H9 (cell line): ENCODE data around the gene LMX1B. TPM values are rescaled to one million over a fixed set of nuclear protein-coding genes. Genes with fewer than 3 reads are reported as not detected.

Experiments used
- DNase-seq: peaks from one replicate; pipeline ENCODE4 v3.0.0-alpha.2; 2017
- H2AFZ ChIP-seq: one replicate; pipeline ENCODE4 v1.6.1; 2013; ENCODE audit warnings: mild to moderate bottlenecking, low read length, control low read depth, moderate library complexity
- H2AK5ac ChIP-seq: 2 replicates; pipeline ENCODE4 v1.6.1; 2013; ENCODE audit warnings: low read length, control low read depth, mixed read lengths; ENCODE audit not compliant: insufficient read length
- H2BK120ac ChIP-seq: one replicate; pipeline ENCODE4 v1.6.1; 2013; ENCODE audit warnings: low read depth, mild to moderate bottlenecking, low read length, control low read depth, inconsistent platforms; ENCODE audit not compliant: poor library complexity, severe bottlenecking
- H2BK12ac ChIP-seq: 2 replicates; pipeline ENCODE4 v1.6.1; 2013; ENCODE audit warnings: low read length, control low read depth, mixed read lengths, low read depth; ENCODE audit not compliant: insufficient read length
- H2BK15ac ChIP-seq: 2 replicates; pipeline ENCODE4 v1.6.1; 2013; ENCODE audit warnings: low read depth, low read length, control low read depth
- H2BK20ac ChIP-seq: one replicate; pipeline ENCODE4 v1.6.1; 2013; ENCODE audit warnings: low read depth, mild to moderate bottlenecking, low read length, control low read depth, inconsistent platforms; ENCODE audit not compliant: poor library complexity, severe bottlenecking
- H2BK5ac ChIP-seq: 2 replicates; pipeline ENCODE4 v1.6.1; 2013; ENCODE audit warnings: low read length, control low read depth, mixed read lengths; ENCODE audit not compliant: insufficient read length
- H3K14ac ChIP-seq: 2 replicates; pipeline ENCODE4 v1.6.1; 2013; ENCODE audit warnings: low read length, control low read depth; ENCODE audit not compliant: insufficient read depth
- H3K18ac ChIP-seq: 2 replicates; pipeline ENCODE4 v1.6.1; 2013; ENCODE audit warnings: low read depth, mild to moderate bottlenecking, mixed read lengths, low read length, control low read depth; ENCODE audit not compliant: insufficient read length
- H3K23ac ChIP-seq: 2 replicates; pipeline ENCODE4 v1.6.1; 2013; ENCODE audit warnings: low read length, control low read depth, mixed read lengths, low read depth; ENCODE audit not compliant: insufficient read length
- H3K23me2 ChIP-seq: 2 replicates; pipeline ENCODE4 v1.6.1; 2013; ENCODE audit warnings: low read depth, mild to moderate bottlenecking, mixed read lengths, low read length, control low read depth; ENCODE audit not compliant: insufficient read length, poor library complexity, severe bottlenecking
- H3K27ac ChIP-seq: 2 replicates; pipeline ENCODE4 v1.5.1; 2013; ENCODE audit warnings: low read length, control low read depth, mixed read lengths, low read depth; ENCODE audit not compliant: insufficient read length
- H3K27me3 ChIP-seq: 2 replicates; pipeline ENCODE4 v1.6.1; 2013; ENCODE audit warnings: low read length, control low read depth, inconsistent platforms; ENCODE audit not compliant: insufficient read depth
- H3K4ac ChIP-seq: 2 replicates; pipeline ENCODE4 v1.6.1; 2013; ENCODE audit warnings: low read depth, mild to moderate bottlenecking, control low read depth, inconsistent platforms, low read length, moderate library complexity
- H3K4me1 ChIP-seq: 2 replicates; pipeline ENCODE4 v1.6.1; 2013; ENCODE audit warnings: low read length, control low read depth, inconsistent platforms; ENCODE audit not compliant: insufficient read depth
- H3K4me2 ChIP-seq: 2 replicates; pipeline ENCODE4 v1.6.1; 2013; ENCODE audit warnings: low read length, control low read depth, mixed read lengths; ENCODE audit not compliant: insufficient read length, insufficient read depth
- H3K56ac ChIP-seq: 2 replicates; pipeline ENCODE4 v1.6.1; 2013; ENCODE audit warnings: low read depth, mild to moderate bottlenecking, mixed read lengths, low read length, control low read depth; ENCODE audit not compliant: insufficient read length
- H3K79me1 ChIP-seq: 2 replicates; pipeline ENCODE4 v1.6.1; 2013; ENCODE audit warnings: low read depth, mild to moderate bottlenecking, moderate library complexity, low read length, control low read depth, inconsistent platforms; ENCODE audit not compliant: insufficient read depth, poor library complexity, severe bottlenecking
- H3K79me2 ChIP-seq: 2 replicates; pipeline ENCODE4 v1.6.1; 2013; ENCODE audit warnings: low read length, control low read depth, inconsistent platforms; ENCODE audit not compliant: insufficient read depth
- H3K9ac ChIP-seq: 2 replicates; pipeline ENCODE4 v1.6.1; 2013; ENCODE audit warnings: low read length, control low read depth, mixed read lengths; ENCODE audit not compliant: insufficient read length; ENCODE audit errors: extremely low read depth
- H3K9me3 ChIP-seq: one replicate; pipeline ENCODE4 v1.6.1; 2013; ENCODE audit warnings: low read depth, low read length, inconsistent platforms; ENCODE audit not compliant: control insufficient read depth
- H3T11ph ChIP-seq: one replicate; pipeline ENCODE4 v1.6.1; 2013; ENCODE audit warnings: mild to moderate bottlenecking, low read length, control low read depth, inconsistent platforms
- H4K20me1 ChIP-seq: one replicate; pipeline ENCODE4 v1.6.1; 2013; ENCODE audit not compliant: control insufficient read depth, insufficient read length, insufficient read depth
- H4K5ac ChIP-seq: 2 replicates; pipeline ENCODE4 v1.6.1; 2013; ENCODE audit warnings: low read depth, mild to moderate bottlenecking, mixed read lengths, low read length, control low read depth; ENCODE audit not compliant: insufficient read length
- H4K8ac ChIP-seq: replicated peaks from 2 replicates; pipeline ENCODE4 v1.6.1; 2013; ENCODE audit warnings: low read length, control low read depth, mixed read lengths, low read depth; ENCODE audit not compliant: insufficient read length
- H4K91ac ChIP-seq: 2 replicates; pipeline ENCODE4 v1.6.1; 2013; ENCODE audit warnings: low read depth, mild to moderate bottlenecking, moderate library complexity, mixed read lengths, low read length, control low read depth; ENCODE audit not compliant: insufficient read length
- H3K27ac Mint-ChIP-seq, 3 experiments: 2 replicates in 2 of 3; 3 replicates in 1 of 3; pipeline ENCODE4 v1.8.0; 2020 to 2021; ENCODE audit warnings: mixed read lengths in 3 of 3, mild to moderate bottlenecking in 1 of 3, moderate library complexity in 1 of 3
- H3K27me3 Mint-ChIP-seq: 2 replicates; pipeline ENCODE4 v1.8.0; 2021; ENCODE audit warnings: low read depth, mild to moderate bottlenecking, moderate library complexity, mixed read lengths
- H3K36me3 Mint-ChIP-seq, 3 experiments: 2 replicates in 2 of 3; 3 replicates in 1 of 3; pipeline ENCODE4 v1.8.0; 2020 to 2021; ENCODE audit warnings: low read depth in 3 of 3, mixed read lengths in 3 of 3; ENCODE audit not compliant: insufficient read depth in 1 of 3
- H3K4me1 Mint-ChIP-seq, 2 experiments: 2 replicates each; pipeline ENCODE4 v1.8.0; 2020; ENCODE audit warnings: mixed read lengths in 2 of 2
- H3K4me3 Mint-ChIP-seq, 2 experiments: 2 replicates in 1 of 2; 3 replicates in 1 of 2; pipeline ENCODE4 v1.8.0; 2020 to 2021; ENCODE audit warnings: mild to moderate bottlenecking in 2 of 2, mixed read lengths in 2 of 2, moderate library complexity in 1 of 2
- H3K9me3 Mint-ChIP-seq, 2 experiments: 2 replicates in 1 of 2; 3 replicates in 1 of 2; pipeline ENCODE4 v1.8.0; 2020; ENCODE audit warnings: mild to moderate bottlenecking in 2 of 2, mixed read lengths in 2 of 2, moderate library complexity in 1 of 2
- whole genome bisulfite sequencing: extraction: QIAGEN DNeasy Blood & Tissue Kit; methylation state at CpG from one replicate; pipeline ENCODE4 v1.1.7; 2013; ENCODE audit warnings: missing lambda C conversion rate, low lambda C conversion rate, mixed read lengths; ENCODE audit not compliant: insufficient read length; ENCODE audit errors: extremely low coverage; 5-methylcytosine and 5-hydroxymethylcytosine counted together
- total RNA-seq: library from RNA; stranded (reverse); gene quantifications from 2 replicates; pipeline ENCODE4 v1.2.1, GENCODE V29; 2021
- TF ChIP-seq, protein P1 (sequence below): fragments of 200-600 bp; sonication (generic); conservative IDR thresholded peaks from 3 replicates; pipeline ENCODE4 v1.8.0; 2021; ENCODE audit warnings: antibody characterized with exemption, mild to moderate bottlenecking

LMX1B gene
- total RNA-seq, 1 experiment from 2014 or later = 0.85 TPM

DNA sequence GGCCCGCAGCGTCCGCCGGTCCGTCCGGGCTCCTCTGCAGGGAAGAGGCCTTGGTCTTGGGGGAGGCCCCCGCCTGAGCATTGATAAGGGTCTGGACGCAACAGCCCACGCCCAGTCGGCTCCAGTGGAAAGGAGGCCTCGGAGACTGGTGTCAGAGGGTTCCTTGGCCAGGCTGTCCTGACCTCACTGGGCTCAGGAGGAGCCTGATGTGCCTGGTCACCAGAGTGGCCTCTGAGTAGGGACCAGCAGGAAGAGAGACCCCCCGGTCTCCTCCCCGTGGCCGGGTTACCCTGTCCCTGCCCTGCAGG, 13.2 kb downstream of the LMX1B start:
- Histone ChIP-seq H4K91ac (no peak overlapping the region), H4K20me1 (no peaks in the 10 kb centered on the region), H3T11ph (no peak overlapping the region), H2BK120ac (no peak overlapping the region), H2AFZ (no peak overlapping the region), H3K23ac (no peak overlapping the region), H2BK15ac (no peak overlapping the region), H2AK5ac (no peak overlapping the region), H3K18ac (no peak overlapping the region), H3K27me3 (peaks cover 88% of the 10 kb centered on the region), H3K14ac (no peak overlapping the region), H2BK5ac (no peak overlapping the region), H3K9ac (no peak overlapping the region), H4K5ac (no peak overlapping the region), H3K79me1 (no peaks in the 10 kb centered on the region), H3K4me2 (peak overlapping the region; percentile 69), H3K27ac (no peak overlapping the region), H3K79me2 (no peaks in the 10 kb centered on the region), H2BK20ac (no peak overlapping the region), H3K4me1 (no peaks in the 10 kb centered on the region), H3K56ac (no peak overlapping the region), H3K9me3 (no peaks in the 10 kb centered on the region), H3K23me2 (peaks cover 11% of the 10 kb centered on the region), H3K4ac (no peak overlapping the region), H2BK12ac (no peak overlapping the region), H4K8ac (no peak overlapping the region)
- no CpG with 5 or more reads among the region's 14 CpGs for WGBS
- Mint-ChIP-seq H3K36me3 (no peaks in the 10 kb centered on the region), H3K9me3 (no peaks in the 10 kb centered on the region; a peak in 1 of 5 replicates), H3K27ac (no peak overlapping the region), H3K27me3 (peaks cover 100% of the 10 kb centered on the region), H3K4me3 (peak overlapping the region in 1 of 2 experiments; percentile 79; a peak in 1 of 5 replicates), H3K4me1 (peaks cover 15 to 49% of the 10 kb centered on the region in 2 experiments)
- no peak for DNase-seq
- TF ChIP-seq, protein P1, sequence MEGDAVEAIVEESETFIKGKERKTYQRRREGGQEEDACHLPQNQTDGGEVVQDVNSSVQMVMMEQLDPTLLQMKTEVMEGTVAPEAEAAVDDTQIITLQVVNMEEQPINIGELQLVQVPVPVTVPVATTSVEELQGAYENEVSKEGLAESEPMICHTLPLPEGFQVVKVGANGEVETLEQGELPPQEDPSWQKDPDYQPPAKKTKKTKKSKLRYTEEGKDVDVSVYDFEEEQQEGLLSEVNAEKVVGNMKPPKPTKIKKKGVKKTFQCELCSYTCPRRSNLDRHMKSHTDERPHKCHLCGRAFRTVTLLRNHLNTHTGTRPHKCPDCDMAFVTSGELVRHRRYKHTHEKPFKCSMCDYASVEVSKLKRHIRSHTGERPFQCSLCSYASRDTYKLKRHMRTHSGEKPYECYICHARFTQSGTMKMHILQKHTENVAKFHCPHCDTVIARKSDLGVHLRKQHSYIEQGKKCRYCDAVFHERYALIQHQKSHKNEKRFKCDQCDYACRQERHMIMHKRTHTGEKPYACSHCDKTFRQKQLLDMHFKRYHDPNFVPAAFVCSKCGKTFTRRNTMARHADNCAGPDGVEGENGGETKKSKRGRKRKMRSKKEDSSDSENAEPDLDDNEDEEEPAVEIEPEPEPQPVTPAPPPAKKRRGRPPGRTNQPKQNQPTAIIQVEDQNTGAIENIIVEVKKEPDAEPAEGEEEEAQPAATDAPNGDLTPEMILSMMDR = no peak
